Hematopoietic multipotent progenitor cell treated with erythropoietin and hydrocortisone succinate and interleukin-3 and kit ligand, for 15 days (in vitro differentiated cells): ENCODE measurements around the gene MTCL3.

Experiments
- DNase-seq: peaks from one replicate; pipeline ENCODE4 v3.0.0-alpha.2; 2015; ENCODE audit warnings: low spot score

MTCL3 gene

GRCh38 chr6:127518710-127519468 is at the start of gene MTCL3:
Gene MTCL3 (minus strand): TSS chr6:127519335.
- no peak for DNase-seq

- no peak for DNase-seq
These were observed 48.3 kb upstream of the MTCL3 start for GRCh38 chr6:127567476-127567875.

DNA sequence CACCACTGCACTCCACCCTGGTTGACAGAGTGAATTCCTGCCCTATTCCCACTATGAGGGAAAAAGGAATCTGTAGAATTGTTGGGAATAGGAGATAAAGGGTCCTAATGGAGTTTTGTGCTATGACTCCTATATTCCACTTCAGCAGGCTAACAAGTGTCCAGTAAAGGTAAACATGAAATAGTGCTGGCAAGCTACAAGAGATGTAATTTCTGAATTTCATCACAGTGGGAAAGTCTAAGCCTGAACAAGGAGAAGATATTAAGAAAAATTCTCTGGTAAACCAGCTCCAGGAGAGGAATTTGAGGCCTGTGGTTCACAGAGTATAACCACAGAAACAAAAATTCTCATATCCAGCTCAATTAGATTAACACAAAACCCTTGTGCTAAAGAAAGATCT is 47.5 kb upstream of the MTCL3 start:
- DNase-seq: no peak

GRCh38 chr6:127566119-127566518 is 47.0 kb upstream of the MTCL3 start:
- no peak for DNase-seq

- no peak for DNase-seq
These were observed 45.6 kb upstream of the MTCL3 start for GRCh38 chr6:127564761-127565160.

DNA sequence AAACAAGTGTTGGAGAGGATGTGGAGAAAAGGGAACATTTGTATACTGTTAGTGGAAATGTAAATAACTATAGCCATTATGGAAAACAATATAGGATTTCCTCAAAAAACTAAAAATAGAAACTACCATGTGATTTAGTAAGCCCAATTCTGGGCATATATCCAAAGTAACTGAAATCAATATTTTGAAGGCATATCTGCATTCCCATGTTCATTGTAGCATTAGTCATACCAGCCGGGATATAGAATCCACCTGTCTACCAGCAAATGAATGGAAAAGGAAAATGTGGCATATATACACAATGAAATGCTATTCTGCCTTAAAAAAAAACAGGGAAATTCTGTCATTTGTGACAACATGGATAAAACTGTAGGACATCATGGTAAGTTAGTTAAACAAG is 42.5 kb upstream of the MTCL3 start:
- DNase-seq: no peak

GRCh38 chr6:127554435-127555006 is 35.4 kb upstream of the MTCL3 start:
- DNase-seq: no peak

DNA sequence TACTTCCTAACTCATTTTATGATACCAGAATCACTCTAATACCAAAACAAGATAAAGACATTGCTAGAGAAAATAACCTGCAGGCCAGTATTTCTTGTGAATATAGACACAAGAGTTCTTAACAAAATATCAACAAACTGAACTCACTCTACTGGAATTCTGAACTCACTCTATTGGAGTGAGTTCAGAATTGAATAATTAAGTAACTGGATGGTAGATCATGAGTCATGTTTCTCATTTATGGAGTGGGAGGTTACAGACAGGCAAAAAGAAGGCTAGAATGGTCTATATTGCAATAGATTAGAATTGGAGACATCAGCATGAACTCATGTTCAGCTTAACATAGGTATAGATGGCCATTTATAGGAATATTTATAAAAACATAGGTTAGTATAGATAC is 31.3 kb upstream of the MTCL3 start:
- DNase-seq: no peak

DNA sequence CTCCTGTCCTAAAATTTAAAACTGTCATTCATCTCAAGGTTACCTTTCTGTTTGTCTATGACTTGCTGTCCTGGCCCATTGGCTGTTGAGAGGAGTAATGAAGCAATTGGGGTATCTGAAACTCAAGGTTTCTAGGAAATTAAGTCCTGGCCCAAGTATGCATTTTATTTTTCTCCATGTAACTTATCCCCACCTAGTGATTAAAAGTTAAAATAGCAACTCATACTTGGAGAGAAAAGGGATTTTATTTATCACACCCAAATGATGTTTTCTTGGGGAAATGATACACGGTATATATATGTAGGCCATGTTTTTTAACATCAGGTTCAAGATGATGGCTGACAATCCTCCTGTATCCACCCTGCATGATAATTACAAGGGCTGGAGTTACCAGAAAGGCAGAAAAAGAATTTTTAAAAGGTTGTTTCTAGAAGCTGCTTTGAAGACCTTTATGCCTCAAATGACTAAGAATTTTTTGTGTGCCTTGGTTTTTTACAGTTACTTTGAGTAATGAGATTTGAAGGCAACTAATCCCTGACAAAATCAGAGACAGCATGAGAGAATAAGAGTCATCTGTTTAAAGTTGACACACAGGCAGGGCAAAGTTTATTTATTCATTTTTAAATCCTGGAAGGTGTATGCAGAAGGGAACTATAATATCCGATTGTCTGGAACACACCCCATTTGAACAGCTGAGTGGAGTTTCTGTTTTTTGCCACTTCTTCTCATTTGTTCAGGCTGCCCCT is 28.9 kb upstream of the MTCL3 start:
- DNase-seq: no peak

- DNase-seq: no peak
These were observed 28.1 kb upstream of the MTCL3 start for GRCh38 chr6:127547215-127547614.

DNA sequence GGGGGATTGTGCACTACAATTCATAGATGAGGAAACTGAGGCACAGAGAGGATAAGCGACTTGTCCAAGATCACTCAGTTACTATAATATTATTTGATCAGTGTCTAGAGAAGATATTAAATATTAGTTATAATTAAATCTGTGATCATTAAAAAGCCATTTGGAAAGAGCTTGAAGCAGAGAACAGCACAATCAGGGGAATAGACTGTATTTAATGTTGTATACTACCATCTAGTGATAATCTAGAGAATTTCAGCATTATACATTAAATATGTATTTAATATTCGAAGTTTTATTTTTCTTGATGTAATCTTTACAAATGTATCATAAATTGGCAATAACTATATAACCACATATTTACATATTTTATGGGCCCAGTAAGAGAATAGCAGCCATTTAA is 20.1 kb upstream of the MTCL3 start:
- no peak for DNase-seq

- DNase-seq: no peak
These were observed 19.7 kb upstream of the MTCL3 start for GRCh38 chr6:127538750-127539264.

- DNase-seq: no peak
These were observed 14.6 kb upstream of the MTCL3 start for GRCh38 chr6:127533736-127534135.

GRCh38 chr6:127533011-127533410 is 13.9 kb upstream of the MTCL3 start:
- DNase-seq: no peak

- no peak for DNase-seq
These were observed 3.6 kb upstream of the MTCL3 start for GRCh38 chr6:127522714-127523113.

GRCh38 chr6:127520066-127520465 is 931 bp upstream of the MTCL3 start:
- no peak for DNase-seq

GRCh38 chr6:127519469-127519785 is 292 bp upstream of the MTCL3 start:
- DNase-seq: no peak

DNA sequence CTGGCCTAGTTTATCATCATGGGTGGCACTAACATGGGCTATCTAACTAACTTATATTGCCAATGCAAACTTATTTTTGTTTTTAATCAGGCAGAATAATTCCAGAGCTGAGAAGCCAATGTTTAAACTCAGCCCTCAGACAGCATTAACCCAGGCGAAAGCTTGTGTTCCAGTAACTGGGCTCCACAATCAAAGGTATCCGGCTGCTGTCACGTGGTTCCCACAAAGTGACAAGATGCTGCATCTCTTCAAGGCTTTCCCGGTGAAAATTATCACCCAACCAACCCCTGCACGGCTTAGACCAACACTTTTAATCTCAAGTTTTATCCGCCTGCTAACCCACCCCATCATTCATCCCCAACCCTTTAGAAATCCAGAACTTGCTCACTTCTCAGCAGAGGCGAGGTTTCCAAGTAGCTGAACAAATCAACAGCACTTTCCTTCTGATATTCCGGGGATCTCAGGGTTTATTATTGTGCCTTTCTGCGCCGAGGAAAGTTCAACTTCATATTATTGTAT is 885 bp downstream of the MTCL3 start:
- DNase-seq: no peak

- no peak for DNase-seq
These were observed 1.4 kb downstream of the MTCL3 start for GRCh38 chr6:127517693-127518092.

- no peak for DNase-seq
These were observed 2.4 kb downstream of the MTCL3 start for GRCh38 chr6:127516662-127517273.

DNA sequence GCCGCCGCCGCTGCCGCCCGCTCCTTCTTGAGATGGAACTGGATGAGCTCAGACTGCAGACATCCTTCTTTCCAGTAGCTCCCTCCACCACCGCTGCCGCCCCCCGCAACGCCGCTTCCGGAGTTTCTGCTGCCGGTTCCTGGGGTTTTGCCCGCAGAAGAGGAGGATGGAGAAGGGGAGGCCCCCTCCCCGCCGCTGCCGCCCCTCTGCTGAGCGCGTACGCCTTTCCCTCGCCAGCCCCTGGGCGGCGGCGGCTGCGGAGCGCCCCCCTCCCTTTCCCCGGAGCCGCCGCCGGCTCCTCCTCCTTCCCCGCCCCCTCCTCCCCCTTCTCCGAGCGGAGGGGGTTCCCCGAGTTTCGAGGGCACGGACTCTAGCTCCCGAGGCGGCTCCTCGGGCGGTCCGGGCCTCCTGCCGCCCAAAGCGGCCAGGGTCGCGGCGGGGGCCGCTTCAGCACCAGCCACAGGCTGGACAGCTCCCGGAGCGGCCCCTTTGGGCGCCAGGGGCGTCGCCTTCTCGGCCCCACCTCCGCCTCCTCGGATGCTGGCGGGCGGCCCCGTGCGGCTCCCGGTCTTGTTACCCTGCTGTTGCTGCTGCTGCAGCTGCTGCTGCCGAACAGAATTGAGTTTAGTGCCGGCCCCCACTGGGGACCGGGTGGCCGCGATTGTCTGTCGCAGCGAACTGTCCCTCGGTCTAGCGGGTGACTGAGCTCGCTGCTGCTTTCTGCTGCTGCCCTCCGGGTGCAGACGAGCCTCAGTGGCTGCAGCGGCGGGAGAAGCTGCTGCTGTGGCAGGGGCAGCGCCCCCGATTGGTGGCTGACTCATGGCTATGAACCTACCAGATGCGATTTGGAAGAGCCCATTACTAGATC is 3.1 kb downstream of the MTCL3 start:
- no peak for DNase-seq
